HG02610 (cell line): ENCODE measurements around the gene RGS6.
A peak's percentile ranks its signal among the peaks of the same experiment; 100 is the strongest.

Source experiments
- ATAC-seq: cut with Tn5 transposase; IDR thresholded peaks from one replicate; pipeline ENCODE4 v1.9.1; 2021; ENCODE audit warnings: mild to moderate bottlenecking, moderate library complexity; ENCODE audit not compliant: unreplicated experiment

RGS6 gene

DNA sequence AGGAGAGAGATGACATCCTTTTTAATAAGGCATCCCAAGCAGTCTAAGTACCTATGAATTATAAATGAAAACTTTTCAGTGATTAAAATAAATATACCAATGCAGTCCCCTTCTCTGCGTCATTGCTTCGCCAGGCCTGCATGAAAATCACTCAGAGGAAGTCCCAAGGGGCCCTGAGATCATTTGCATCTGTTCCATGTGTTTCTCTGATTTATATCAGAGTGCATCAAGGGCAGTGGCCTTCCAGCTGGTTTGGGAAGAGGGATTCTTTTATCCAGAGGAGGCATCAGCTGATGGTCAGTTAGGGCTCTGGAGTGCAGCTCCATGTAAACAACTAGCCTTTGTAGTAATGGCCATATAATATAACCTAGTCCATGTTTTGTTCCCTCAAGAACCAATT is 210.1 kb downstream of the RGS6 start:
- ATAC-seq = no peak

- no peak for ATAC-seq
Measured at GRCh38 chr14:72146241-72146640, 214.0 kb downstream of the RGS6 start.

GRCh38 chr14:72154645-72155378 is 222.6 kb downstream of the RGS6 start:
- ATAC-seq = no peak

DNA sequence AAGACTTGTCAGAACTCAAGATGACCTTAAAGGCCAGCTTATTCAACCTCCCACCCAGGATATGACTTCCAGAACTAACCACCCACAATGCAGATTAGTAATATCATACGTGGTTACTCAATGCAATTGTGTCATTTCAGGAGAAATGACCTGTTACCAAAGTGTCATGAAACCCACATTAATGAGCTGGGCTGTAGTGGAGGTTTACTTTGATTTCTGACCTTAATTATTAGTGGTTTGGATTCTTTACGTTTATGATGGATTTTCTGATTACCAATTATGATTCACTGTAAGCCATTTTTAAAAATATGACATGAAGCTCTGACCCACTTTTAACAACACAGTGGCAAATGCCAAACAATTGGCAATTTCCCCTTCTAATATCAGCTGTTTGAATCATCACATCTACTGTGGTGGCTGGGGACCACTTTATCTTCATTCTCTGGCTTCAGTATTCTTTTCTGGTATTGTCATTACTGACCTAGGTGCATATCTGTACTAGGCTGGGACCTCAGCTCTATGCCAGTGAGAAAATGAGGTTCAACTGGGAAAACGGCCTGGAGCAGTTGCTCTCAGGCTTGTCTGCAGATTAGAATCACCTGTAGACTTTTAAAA is 223.3 kb downstream of the RGS6 start:
- ATAC-seq = peak; percentile 58

DNA sequence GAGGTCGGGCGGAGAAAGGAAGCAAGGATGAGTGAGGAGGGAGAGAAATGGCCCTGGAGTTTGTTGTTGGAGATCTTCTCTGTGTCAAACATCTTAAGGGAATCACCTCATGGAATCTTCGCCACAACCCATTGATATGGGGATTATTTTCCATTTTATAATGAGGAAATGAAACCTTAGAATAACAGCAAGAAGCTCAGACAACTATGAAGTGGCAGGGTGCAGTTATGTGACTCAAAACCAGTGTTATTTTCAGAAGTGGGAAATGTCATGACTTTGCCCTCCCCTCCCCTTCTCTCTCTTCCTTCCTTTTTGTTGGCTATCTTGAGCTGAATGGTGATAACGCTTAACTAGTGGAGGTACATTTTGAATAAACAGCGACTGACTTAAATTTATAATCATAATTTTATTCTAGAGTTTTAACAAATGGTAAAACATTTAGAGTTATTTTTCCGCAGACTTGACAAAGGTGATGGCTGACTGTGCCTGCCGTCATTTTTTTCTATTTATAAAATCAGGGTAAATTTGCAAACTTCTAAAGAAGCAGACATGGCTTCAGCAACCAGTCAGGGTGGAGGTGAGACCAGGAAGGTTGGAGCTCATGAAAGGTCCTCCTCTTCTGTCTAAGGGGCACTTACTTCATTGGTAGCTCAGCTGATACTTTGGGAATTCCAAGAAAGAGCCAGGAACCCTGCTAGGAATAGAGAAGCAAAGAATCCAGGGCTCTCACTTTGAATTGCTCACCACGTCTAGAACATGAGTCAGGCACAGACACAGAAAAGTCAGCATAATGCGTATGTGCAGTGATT is 232.4 kb downstream of the RGS6 start:
- ATAC-seq = no peak

DNA sequence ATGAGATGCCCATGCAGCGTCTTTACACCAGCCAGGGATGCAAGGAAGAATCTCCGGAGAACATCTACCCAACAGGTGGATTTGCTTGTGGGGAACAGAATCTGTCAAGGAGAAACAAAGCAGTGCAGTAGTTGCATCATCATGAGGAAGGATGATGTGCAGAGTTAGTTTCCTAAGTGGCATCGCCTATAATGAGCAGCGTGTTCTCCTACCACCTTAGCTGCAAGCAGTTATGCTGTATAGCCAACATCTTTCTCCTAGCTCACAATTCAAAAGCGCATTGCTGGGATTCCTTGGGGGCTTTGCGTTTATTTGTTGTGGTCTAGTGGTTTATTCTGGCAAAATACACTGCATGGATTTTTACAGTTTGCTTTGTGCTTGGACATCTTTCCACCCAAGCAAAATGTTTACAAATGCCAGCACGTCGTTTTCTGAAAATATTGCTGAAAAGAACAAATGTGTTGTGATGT is 233.0 kb downstream of the RGS6 start:
- ATAC-seq = no peak

DNA sequence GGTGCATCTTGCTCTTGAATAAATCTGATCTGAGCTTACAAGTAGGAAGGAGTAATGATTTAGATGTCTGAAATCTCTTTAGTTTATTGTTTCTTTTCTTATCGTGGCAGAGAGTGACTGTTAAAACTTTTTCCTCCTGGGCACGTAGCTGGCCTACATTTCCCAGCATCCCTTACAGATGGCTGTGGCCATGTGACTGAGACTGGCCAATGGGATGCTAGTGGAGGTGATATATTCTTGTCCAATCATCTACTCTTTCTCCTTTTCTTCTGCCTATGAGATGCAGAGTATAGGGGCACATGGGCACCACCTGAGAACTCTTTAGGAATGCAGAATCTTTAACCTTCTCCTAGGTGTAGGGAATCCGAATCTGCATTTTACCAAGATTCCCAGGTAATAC is 237.3 kb downstream of the RGS6 start:
- ATAC-seq = no peak

DNA sequence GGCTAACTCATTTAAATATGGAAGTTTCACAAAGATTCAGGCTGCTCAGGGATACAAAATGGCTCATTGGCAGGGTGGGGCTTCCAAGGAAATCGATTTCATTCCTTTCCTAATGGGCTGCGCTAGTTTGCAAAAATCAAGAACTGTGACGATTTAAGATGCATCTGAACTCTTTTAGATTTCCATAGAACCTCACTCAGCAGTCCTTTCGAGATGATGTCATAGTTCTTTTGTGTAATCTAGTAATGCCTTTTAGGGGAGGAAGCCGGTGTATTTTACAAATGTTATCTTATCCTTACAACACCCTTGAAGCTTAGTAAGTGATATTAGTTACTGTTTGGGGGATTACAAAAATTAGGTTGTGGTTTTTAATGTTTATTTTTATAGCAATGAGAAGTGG is 239.8 kb downstream of the RGS6 start:
- ATAC-seq = no peak

DNA sequence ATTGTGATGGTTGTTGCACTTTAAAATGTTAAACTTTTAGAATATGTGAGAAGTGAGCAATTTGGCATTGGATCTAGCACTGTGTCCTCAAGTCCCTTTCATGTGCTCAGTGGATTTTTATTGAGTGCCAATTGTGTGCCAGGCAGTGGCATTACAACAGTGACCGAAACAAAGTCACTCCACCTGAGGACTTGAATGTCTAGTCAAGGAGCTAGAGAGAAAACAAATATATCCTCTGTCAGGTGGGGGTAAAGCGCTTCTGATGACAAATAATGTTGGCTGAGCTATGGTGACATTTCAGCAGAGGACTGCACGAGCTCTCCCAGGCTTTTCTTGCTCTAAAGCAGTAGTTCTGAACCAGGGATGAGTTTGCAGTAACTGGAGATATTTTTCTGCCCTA is 240.4 kb downstream of the RGS6 start:
- ATAC-seq = no peak

GRCh38 chr14:72173038-72173720 is 240.9 kb downstream of the RGS6 start:
- ATAC-seq = no peak

DNA sequence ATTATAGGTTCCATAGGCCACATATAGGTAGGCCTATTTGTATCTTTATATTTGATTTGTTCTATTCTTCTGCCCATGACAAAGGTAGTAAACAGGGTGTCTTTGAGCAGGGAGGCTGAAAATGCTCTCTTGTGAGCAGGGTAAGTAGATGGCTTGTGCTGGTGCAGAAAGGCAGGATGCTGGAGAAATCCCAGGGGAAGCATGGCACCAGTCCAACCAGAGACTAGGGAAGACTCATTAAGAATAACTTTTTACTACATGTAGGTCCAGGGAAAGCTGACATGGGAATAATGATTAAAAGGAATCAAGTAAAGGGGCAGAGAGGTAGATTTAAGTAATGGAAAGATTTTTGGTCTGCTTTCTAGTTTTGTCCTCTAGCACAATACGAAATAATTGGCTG is 245.0 kb downstream of the RGS6 start:
- ATAC-seq = no peak

GRCh38 chr14:72178517-72178916 is 246.3 kb downstream of the RGS6 start:
- no peak for ATAC-seq

DNA sequence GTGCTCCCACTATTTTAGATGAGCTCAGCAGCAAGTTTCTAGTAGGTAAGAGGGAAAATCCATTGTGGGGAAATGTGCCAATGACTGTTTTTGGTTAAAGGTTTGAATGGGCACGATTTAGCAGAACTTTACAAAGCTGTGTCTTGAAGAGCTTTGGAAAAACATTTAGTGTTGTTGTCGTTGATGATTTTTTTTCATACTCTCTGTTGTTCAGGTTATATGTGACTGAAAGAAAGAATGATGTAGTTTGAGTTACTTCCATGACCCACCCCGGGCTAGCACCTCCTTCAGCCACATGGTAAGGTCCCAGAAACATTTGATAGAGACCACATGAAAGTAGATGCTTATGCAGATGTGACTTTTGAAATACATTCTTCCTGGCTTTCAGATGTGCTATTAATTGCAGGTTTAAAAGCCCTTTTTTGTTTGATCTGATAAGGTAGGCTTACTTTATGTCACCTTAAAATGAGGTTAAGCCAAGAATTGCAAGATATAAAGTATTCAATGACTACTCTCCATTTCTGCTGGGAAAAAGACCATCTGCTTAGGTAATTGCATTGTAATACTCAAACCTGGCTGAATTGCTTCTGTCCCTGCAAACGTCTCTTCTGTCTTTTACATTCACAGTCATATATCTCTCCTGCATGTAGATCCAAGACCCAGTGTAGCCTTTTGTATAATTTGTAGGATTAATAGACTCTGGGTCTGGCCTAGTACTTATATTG is 250.6 kb downstream of the RGS6 start:
- no peak for ATAC-seq

GRCh38 chr14:72183631-72184030 is 251.4 kb downstream of the RGS6 start:
- ATAC-seq = no peak

- no peak for ATAC-seq
Measured at GRCh38 chr14:72186523-72186922, 254.3 kb downstream of the RGS6 start.

DNA sequence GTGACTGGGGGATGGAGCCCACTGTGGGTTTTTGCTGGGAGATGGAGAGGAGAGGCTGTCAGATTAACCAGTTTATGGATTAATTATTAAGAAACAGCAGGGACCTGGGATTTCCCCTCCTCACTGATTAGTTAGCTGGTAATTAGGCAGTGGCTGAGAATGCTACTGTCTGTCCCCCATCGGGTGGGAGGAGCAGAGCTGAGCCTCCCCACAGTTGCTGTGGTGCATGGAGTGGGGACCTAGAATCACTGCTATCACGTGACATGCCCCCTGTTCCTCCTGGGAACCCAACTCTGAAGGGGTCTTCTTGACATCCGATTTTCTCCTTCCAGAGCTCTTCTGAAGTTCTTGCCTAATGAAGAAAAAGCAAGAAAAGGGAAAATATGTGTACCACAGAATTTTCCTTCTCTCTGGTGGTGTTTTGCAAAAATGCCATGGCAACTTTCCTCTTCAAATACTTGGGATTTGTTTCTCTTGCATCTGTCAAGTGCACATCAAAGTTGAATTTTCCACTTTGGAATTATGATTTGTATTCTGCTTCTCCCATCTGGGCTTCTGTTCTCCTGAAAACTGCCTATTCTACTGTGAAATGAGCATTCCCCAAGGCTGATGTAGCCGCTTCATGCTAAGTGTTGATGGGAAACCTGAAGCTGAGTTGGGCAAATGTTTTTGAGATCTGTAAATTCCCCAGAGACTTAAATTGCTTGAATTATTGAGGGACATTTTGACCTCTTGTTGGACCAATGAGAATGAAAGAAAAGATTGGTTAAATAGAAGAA is 264.2 kb downstream of the RGS6 start:
- no peak for ATAC-seq

- no peak for ATAC-seq
Measured at GRCh38 chr14:72201645-72202044, 269.4 kb downstream of the RGS6 start.

DNA sequence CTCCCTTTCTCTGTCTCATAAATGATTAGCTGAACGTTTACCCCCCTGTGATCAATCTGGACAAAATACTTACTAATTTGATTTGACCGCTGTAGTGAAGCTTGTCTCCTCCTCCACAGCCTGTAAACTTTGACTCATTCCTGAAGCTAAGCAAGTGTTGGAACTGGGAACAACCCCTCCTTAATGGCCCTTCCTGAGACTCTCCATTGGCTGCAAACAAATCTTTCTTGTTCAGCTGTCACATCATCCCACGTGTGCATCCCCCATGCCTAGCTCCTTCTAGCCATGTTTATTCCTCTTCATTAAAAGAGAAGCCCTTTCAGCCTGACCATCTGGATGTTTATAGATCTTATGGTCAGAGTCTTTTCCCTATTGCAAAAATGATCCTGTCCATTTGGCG is 281.2 kb downstream of the RGS6 start:
- ATAC-seq = no peak

DNA sequence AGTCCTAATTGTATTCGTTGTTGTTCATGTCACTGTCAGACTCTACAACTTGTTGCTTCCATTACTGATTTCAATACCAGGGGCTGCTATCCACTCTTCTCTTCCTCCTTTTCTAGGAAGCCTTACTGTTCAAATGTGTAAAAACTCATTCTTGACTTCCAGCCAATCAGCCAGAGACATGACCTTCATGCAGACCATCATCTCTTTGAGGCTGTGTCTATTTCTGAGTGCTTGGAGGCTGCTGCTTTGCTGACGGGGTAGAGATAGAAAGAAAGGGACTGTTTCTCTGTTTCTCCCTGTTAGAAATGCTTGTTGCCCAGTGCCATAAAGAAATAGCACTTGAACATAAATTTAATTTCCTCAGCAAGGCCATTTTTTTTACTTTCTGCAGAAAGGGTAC is 282.9 kb downstream of the RGS6 start:
- no peak for ATAC-seq

- ATAC-seq = no peak
Measured at GRCh38 chr14:72217135-72217534, 284.9 kb downstream of the RGS6 start.
